HG03457 (cell line): Measurements from ENCODE around the gene RAB27A.

Source experiments
- ATAC-seq: cut with Tn5 transposase; IDR thresholded peaks from one replicate; pipeline ENCODE4 v1.9.1; 2021; ENCODE audit warnings: moderate number of reproducible peaks; ENCODE audit not compliant: unreplicated experiment

The RAB27A gene

DNA sequence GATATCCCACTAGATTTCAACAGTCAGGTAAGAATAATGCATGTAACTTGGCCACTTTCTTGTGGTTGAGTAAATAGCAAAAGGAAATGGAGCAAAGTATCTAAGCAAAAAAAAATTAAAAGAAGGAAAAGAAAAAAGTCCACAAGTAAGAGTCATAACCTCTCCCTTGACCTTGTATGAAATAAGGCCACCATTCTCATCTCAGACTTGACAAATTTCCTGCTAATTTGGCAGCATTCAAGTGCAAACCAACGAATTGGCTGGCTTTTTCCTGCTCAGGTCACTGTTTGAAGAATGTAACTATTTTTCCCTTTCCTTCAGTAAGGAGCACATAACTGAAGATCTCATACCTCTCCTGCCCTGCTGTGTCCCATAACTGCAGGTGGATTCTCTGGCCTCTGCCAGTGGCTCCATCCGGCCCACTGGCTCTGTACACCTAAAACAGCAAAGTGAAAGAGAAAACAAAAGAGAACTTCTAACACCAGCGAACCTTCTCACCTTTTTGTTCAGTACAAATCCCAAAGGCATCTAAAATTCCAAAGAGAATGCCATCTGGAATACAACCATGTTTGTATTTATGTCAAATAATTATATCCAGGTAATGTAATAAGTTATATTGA lies 59.5 kb downstream of the RAB27A start:
- ATAC-seq = no peak

- ATAC-seq = no peak
These were observed 63.5 kb downstream of the RAB27A start for GRCh38 chr15:55226127-55226526.

DNA sequence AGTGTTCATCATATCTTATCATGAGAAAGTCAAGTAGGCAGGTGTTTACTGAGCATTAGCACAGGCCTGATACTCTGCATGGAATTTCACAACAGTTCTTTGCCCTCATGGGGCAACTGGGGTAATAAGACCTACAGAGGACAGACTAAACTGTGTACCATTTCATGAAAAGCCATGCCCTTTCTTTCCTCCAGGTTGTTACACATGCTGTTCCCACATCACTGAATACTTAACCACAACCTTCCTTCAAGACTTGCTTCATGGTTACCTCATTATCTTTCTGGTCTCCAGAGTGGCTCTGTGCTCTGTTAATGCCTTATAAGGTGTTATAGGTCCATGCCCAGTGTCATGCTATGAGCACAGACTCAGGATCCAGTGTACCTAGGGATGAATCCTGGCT lies 64.7 kb downstream of the RAB27A start:
- peak; percentile 36 for ATAC-seq

DNA sequence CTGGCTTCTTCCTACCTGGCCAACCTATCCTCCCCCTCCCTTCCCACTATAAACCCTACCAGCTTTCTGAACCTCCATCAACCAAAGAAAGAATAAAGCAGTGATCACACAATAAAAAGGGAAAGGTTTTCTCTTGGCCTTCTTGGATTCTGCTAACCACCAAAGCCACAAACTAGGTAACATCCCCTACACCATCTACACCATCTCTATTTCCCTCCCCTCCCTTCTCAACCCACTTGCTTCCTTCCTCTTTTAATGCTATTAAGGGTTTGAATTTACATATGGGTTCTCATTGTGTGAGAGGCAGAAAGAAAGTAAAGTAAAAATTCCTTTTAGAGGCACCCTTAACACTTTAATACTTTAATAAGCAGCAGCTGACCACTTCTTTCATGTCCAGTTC lies 67.0 kb downstream of the RAB27A start:
- ATAC-seq = peak; percentile 44

- ATAC-seq = peak; percentile 41
These were observed 68.3 kb downstream of the RAB27A start for GRCh38 chr15:55221090-55222011.

- no peak for ATAC-seq
These were observed 69.0 kb downstream of the RAB27A start for GRCh38 chr15:55220606-55221005.

GRCh38 chr15:55218056-55218455 lies 71.6 kb downstream of the RAB27A start:
- no peak for ATAC-seq

DNA sequence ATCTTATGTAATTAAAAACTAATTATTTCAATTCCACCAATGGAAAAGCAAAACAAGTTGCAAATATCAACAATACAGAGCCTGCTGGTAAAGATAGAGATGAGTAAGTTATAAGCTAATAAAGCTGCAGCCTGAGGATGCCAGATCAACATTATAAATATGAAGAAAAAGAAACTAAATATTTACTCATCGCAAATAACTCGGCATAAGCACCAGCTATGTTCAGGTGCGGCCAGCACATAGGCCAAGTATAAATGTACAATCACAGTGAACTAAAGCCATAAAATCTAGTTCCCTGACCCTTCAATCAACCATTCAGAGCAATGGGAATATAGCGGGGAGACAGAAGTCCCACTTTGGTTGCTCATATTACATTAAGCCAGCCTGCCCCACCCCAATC lies 85.1 kb downstream of the RAB27A start:
- no peak for ATAC-seq

DNA sequence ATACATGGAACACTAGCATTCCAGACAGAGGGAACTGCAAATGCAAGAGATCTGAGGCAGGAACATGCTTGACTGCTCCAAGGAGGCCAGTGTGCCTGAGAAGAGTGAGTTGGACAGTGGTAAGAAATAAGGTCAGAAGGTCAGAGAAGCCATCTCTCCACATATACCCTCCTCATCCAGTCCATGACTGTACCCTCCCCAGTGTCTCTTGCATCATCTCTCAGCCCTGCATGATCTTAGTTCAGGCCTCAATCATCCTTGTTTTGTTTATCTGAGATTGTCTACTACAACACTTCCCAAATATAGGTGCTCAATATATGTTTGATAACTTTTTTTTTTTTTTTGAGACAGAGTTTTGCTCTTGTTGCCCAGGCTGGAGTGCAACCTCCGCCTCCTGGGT lies 87.4 kb downstream of the RAB27A start:
- ATAC-seq = no peak

GRCh38 chr15:55198706-55199105 lies 90.9 kb downstream of the RAB27A start:
- no peak for ATAC-seq

DNA sequence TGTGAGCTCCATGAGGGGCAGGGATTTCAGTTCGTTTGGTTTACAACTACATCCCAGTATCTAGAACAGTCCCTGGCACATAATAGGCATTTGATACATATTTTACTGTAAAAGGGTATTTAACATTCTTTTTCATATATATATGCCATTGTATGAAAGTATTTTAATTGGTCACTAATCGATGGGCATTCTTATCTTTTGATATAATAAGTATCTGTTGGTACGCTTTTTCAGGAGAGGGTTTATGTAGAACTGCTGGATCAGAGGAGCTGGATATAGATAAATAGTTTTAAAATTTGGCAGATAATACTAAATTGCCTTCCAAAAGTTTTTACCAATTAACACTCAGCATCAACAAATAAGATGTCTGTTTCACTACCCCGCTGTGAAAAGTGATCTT lies 91.9 kb downstream of the RAB27A start:
- ATAC-seq = no peak

GRCh38 chr15:55197362-55197705 lies 92.3 kb downstream of the RAB27A start:
- ATAC-seq = peak; percentile 4

DNA sequence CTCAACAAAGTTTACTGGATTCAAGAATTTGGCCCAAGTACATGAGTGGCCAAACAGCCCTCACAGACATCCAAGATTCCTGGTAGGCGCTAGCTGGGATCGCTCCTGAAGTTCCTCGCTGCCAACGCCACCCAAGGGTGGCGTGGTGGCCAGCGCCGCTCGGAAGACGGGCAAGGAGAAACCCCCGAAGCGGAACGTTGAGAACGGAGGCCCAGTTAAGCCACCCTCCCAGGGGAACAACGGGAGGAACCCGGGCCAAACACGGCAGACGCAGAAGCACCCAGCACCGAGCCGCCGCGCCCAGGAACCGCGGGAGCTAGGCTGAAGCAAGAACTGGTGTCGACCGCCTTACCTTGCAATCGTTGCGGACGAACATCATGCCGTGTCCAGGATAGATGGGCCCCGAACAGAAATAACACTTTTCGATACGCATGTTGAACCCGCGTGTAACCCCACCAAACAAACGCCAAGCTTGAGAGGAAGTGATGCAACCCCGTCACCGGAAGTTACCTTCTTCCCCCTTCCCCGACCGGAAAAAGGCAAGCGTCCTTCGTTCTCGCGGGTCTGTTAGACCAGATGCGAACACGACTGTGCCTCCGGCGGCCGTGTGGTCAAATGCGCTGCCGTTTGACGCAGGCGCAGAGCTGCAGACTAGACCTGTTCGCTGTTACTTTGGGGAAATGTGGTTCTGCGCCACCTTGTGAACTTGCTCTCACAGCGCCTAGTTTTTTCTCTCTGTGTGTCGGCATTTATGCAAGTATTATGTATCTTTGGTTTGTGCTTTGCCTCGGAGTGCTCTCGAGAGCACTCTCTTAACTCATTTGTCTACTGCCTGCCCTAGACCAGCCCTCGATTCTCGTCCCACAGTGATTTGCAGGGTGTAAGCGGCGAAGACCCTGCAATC lies 92.9 kb downstream of the RAB27A start, which contains the start of gene RSL24D1:
Gene RSL24D1, minus strand, starts transcription at position 484 of the 904 bp plus-strand sequence. Its CDS starts 51 bp downstream, at position 433.
- peak; percentile 95 for ATAC-seq

GRCh38 chr15:55195996-55196395 lies 93.6 kb downstream of the RAB27A start:
- no peak for ATAC-seq

GRCh38 chr15:55194256-55194655 lies 95.4 kb downstream of the RAB27A start:
- no peak for ATAC-seq

DNA sequence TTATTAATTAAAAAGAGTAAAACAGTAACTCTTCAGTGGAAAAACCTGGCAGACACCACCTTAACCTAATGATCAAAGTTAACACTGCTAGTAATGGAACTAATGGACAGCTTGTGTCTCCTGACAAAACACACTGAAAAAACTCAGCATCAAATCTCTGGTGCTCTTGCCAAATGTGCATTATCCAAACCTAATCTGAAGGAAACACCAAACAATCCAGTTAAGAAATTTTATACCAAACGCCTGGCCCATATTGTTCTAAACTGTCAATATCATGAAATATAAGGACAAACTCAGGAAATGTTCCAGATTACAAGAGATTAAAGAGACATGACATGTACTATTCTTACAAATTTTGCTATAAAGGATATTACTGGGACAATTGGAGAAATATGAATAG lies 103.3 kb downstream of the RAB27A start:
- ATAC-seq = no peak

- no peak for ATAC-seq
These were observed 105.9 kb downstream of the RAB27A start for GRCh38 chr15:55183679-55184078.

- ATAC-seq = no peak
These were observed 110.5 kb downstream of the RAB27A start for GRCh38 chr15:55179141-55179540.

GRCh38 chr15:55170361-55170760 lies 119.3 kb downstream of the RAB27A start:
- no peak for ATAC-seq

DNA sequence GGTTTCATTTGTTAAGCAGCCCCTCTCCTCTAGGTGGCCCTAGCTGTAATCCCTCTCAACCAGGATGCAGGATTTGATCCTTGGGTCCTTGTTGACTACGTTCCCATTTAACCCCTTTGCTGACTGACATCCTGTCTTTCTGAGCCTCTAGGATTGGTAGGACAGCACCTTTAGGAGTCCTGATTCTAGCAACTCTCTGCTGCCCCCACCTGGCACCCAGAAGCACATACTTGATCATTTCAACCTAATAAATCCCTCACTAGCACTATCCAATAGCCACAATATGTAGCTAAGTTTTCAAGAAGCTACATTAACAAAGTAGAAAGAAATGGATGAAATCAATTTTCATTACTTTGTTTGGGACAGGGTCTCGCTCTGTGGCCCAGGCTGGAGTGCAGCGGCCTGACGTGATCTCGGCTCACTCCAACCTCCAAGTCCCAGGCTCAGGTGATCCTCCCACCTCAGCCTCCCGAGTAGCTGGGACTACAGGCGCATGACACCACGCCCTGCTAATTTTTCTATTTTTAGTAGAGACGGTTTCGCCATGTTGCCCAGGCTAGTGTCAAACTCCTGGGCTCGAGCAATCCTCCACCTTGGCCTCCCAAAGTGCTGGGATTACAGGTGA lies 121.2 kb downstream of the RAB27A start:
- peak; percentile 75 for ATAC-seq

- no peak for ATAC-seq
These were observed 125.3 kb downstream of the RAB27A start for GRCh38 chr15:55164284-55164683.
